GM18505 (cell line): Measurements from ENCODE around the gene PAX2.

ENCODE experiments used
- ATAC-seq: cut with Tn5 transposase; IDR thresholded peaks from one replicate; pipeline ENCODE4 v1.9.1; 2021; ENCODE audit not compliant: unreplicated experiment
- POLR2A ChIP-seq: IDR thresholded peaks from 4 replicates; pipeline ENCODE4 v1.6.1; 2011; ENCODE audit warnings: borderline replicate concordance; ENCODE audit not compliant: insufficient read depth, insufficient read length; ENCODE audit errors: extremely low read depth

The PAX2 gene

GRCh38 chr10:100807241-100807951 is 62.0 kb downstream of the PAX2 start:
- no peak for ATAC-seq
- no peak for TF ChIP-seq POLR2A

- TF ChIP-seq POLR2A: no peak
Observed at GRCh38 chr10:100808876-100809275, 63.5 kb downstream of the PAX2 start.

GRCh38 chr10:100810091-100810834 is 64.9 kb downstream of the PAX2 start:
- no peak for TF ChIP-seq POLR2A
- no peak for ATAC-seq

More at GRCh38 chr10:100808876-100809275, 63.5 kb downstream of the PAX2 start:
- no peak for ATAC-seq

GRCh38 chr10:100810835-100811116 is 65.4 kb downstream of the PAX2 start:
- ATAC-seq: no peak
- no peak for TF ChIP-seq POLR2A

- no peak for ATAC-seq
- TF ChIP-seq POLR2A: no peak
Observed at GRCh38 chr10:100811261-100811660, 65.9 kb downstream of the PAX2 start.

GRCh38 chr10:100811752-100812750 is 66.7 kb downstream of the PAX2 start:
- no peak for ATAC-seq
- no peak for TF ChIP-seq POLR2A

- ATAC-seq: no peak
- no peak for TF ChIP-seq POLR2A
Observed at GRCh38 chr10:100812978-100813377, 67.6 kb downstream of the PAX2 start.

GRCh38 chr10:100814751-100815474 is 69.5 kb downstream of the PAX2 start:
- no peak for TF ChIP-seq POLR2A
- ATAC-seq: no peak

- TF ChIP-seq POLR2A: no peak
- ATAC-seq: no peak
Observed at GRCh38 chr10:100816671-100817070, 71.3 kb downstream of the PAX2 start.

GRCh38 chr10:100817268-100817839 is 72.0 kb downstream of the PAX2 start:
- TF ChIP-seq POLR2A: no peak
- no peak for ATAC-seq

GRCh38 chr10:100819424-100819823 is 74.0 kb downstream of the PAX2 start:
- no peak for TF ChIP-seq POLR2A
- ATAC-seq: no peak

- ATAC-seq: no peak
- TF ChIP-seq POLR2A: no peak
Observed at GRCh38 chr10:100823194-100823593, 77.8 kb downstream of the PAX2 start.
